Bronchial epithelial cell (primary cell): ENCODE data around the gene NFATC4. TPM values are rescaled to one million over a fixed set of nuclear protein-coding genes. Genes with fewer than 3 reads are reported as not detected.
"Not testable (repeated sequence)": the region's sequence is repeated elsewhere in the genome, so short reads cannot be mapped to it uniquely, and the experiment has no call there.

Experiments used
- DNase-seq: peaks from one replicate; pipeline ENCODE4 v3.0.0-alpha.2; 2010; ENCODE audit warnings: low read depth
- FAIRE-seq: peaks from 2 replicates; lab custom pipeline; 2011; peaks lifted over from hg19 to GRCh38; lab: Jason Lieb, UNC
- H3K27me3 ChIP-seq: 2 replicates; pipeline ENCODE4 v1.5.1; 2011; ENCODE audit warnings: low read length; ENCODE audit not compliant: control insufficient read depth, insufficient read depth
- H3K36me3 ChIP-seq: 2 replicates; pipeline ENCODE4 v1.5.1; 2011; ENCODE audit warnings: low read length; ENCODE audit not compliant: control insufficient read depth, insufficient read depth
- H3K4me3 ChIP-seq: 2 replicates; pipeline ENCODE4 v1.5.1; 2011; ENCODE audit warnings: mild to moderate bottlenecking, low read depth, low read length, control low read depth
- total RNA-seq: library from RNA; depleted of rRNA; stranded (reverse); fragments of >200 nt; gene quantifications from 2 replicates; pipeline ENCODE4 v1.2.1, GENCODE V29; 2014
- TF ChIP-seq, protein P1 (sequence below): IDR thresholded peaks from 2 replicates; pipeline ENCODE4 v1.5.1; 2011; ENCODE audit warnings: mild to moderate bottlenecking, moderate library complexity, low read length, control low read depth, inconsistent platforms; ENCODE audit not compliant: insufficient read depth, severe bottlenecking

Gene NFATC4
- total RNA-seq, 1 donor from 2014 or later: 4.7 TPM

DNA sequence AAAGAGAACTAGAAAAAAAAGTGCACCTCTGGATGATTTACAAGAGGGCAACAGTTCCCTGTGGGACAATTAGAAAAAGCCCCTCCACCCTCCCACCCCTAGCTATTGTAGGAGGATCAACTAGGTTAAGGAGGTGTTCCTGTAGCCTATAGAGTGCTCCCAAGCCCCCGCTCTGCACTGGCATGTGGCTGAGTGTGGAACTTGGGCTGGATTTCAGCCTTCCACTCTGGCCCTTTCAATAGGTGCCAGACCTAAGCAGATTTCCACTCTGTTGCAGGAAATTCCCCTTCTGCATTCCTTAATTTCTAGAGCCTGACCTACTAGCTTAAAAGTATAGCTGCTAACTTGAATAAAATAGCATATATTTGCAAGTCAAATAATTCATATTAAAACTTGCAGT lies 2.8 kb downstream of the NFATC4 start:
- TF ChIP-seq, protein P1, sequence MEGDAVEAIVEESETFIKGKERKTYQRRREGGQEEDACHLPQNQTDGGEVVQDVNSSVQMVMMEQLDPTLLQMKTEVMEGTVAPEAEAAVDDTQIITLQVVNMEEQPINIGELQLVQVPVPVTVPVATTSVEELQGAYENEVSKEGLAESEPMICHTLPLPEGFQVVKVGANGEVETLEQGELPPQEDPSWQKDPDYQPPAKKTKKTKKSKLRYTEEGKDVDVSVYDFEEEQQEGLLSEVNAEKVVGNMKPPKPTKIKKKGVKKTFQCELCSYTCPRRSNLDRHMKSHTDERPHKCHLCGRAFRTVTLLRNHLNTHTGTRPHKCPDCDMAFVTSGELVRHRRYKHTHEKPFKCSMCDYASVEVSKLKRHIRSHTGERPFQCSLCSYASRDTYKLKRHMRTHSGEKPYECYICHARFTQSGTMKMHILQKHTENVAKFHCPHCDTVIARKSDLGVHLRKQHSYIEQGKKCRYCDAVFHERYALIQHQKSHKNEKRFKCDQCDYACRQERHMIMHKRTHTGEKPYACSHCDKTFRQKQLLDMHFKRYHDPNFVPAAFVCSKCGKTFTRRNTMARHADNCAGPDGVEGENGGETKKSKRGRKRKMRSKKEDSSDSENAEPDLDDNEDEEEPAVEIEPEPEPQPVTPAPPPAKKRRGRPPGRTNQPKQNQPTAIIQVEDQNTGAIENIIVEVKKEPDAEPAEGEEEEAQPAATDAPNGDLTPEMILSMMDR: no peak

DNA sequence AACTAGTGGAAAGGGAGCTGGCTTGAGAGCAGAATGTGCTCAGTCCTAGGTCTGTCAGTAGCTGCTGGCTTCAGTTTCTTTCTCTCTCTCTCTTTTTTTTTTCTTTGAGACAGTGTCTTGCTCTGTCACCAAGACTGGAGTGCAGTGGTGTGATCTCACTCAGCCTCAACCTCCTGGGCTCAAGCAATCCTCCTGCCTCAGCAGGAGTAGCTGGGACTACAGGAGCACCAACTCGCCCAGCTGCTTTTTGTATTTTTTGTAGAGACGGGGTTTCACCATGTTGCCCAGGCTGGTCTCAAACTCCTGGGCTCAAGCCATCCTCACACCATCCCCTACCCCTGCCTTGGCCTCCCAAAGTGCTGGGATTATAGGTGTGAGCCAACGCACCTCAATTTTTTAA lies 3.6 kb downstream of the NFATC4 start:
- H3K27me3 ChIP-seq, DNase-seq, H3K36me3 ChIP-seq, H3K4me3 ChIP-seq, FAIRE-seq: not testable (repeated sequence)

More for the DNA sequence above, 2.8 kb downstream of the NFATC4 start:
- DNase-seq (no peak), FAIRE-seq (no peak)
- Histone ChIP-seq H3K27me3 (no peaks in the 10 kb centered on the region), H3K4me3 (no peak overlapping the region), H3K36me3 (peaks cover 5% of the 10 kb centered on the region)

DNA sequence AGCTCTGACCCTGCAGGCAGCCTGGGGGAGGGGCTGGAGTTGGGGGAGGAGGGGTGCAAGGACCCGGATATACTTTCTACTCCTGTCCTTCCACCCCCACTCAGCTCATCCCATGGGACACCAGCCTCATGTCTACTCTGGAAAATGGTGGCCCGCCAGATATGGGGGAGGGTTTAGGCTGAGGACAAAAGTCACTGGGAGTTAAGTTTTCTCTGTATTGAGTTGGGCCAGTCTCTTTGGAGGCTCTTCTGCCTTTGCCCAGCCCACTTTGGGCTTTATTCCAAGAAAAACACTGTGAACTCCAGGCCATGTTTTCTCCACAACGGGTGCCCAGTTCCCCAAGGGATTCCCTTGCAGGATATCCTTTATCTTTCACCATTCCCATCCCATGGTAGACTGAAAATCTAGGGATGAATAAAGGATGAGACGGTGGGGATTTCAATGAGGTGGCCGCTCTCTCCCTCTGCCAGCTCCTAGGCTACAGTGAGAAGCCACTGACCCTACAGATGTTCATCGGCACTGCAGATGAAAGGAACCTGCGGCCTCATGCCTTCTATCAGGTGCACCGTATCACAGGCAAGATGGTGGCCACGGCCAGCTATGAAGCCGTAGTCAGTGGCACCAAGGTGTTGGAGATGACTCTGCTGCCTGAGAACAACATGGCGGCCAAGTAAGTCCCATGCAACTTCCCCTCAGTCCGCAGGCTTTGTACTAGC lies 4.9 kb downstream of the NFATC4 start:
- TF ChIP-seq, protein P1: no peak
- peaks cover 5% of the 10 kb centered on the region for H3K36me3 ChIP-seq
- no peaks in the 10 kb centered on the region for H3K27me3 ChIP-seq
- H3K4me3 ChIP-seq: no peak overlapping the region
- no peak for DNase-seq
- no peak for FAIRE-seq

DNA sequence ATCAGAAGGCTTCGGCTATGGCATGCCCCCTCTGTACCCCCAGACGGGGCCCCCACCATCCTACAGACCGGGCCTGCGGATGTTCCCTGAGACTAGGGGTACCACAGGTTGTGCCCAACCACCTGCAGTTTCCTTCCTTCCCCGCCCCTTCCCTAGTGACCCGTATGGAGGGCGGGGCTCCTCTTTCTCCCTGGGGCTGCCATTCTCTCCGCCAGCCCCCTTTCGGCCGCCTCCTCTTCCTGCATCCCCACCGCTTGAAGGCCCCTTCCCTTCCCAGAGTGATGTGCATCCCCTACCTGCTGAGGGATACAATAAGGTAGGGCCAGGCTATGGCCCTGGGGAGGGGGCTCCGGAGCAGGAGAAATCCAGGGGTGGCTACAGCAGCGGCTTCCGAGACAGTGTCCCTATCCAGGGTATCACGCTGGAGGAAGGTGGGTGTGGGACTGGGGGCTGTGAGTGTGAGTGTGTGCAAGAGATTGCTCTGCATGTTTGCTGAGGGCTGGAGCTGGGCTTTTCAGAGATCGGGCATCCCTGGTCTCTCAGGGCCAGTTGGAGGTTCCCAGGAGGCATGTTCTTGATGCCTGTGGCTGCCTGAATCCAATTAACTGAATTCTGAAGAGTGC lies 8.6 kb downstream of the NFATC4 start:
- FAIRE-seq: no peak

DNA sequence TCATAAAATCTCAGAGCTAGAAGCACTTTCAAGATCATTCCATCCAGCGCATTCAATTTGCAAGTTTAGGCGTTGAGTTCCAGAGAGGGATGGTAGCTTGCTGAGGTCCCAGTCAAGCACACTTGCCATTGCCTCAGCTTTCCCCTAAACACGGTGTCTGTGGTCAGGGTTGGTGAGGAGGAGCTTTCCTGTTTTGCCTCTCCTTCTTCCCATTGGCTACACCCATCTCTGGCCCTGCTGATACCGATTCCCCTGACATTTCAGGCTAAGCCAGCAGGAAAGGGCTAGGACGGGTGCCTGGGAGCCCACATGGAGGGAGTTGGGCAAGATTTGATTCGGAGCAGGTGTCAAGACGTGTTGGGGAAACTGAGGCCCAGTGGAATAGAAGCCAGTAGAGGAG lies 9.1 kb downstream of the NFATC4 start:
- FAIRE-seq: no peak
- peaks cover 4% of the 10 kb centered on the region for H3K36me3 ChIP-seq
- TF ChIP-seq, protein P1: no peak
- H3K4me3 ChIP-seq: no peak overlapping the region
- no peaks in the 10 kb centered on the region for H3K27me3 ChIP-seq
- DNase-seq: no peak

More for the DNA sequence above, 8.6 kb downstream of the NFATC4 start:
- DNase-seq: no peak
- H3K36me3 ChIP-seq: peaks cover 4% of the 10 kb centered on the region
- TF ChIP-seq, protein P1: no peak
- H3K27me3 ChIP-seq: no peaks in the 10 kb centered on the region
- H3K4me3 ChIP-seq: no peak overlapping the region

DNA sequence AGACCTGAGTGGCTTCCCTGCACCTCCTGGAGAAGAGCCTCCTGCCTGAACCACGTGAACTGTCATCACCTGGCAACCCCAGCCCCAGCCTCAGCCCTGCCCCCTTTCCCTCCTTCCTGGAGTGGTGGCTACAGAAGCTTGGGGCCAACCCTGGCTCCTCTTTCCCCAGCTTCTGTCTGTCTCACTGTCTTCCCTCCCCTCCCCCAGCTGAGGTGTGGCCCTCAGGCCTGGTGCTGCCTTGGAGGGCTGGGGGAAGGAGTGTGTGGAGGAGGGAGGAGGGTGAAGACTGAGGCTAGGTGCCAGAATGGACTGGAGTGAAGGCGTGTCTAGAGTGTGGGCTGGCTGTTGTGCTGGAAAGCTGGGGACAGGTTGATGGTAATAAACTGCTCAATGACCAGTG lies 9.7 kb downstream of the NFATC4 start:
- TF ChIP-seq, protein P1: no peak
- H3K4me3 ChIP-seq: no peak overlapping the region
- peak; percentile 27 for DNase-seq
- peaks cover 4% of the 10 kb centered on the region for H3K36me3 ChIP-seq
- no peaks in the 10 kb centered on the region for H3K27me3 ChIP-seq
- FAIRE-seq: no peak
